HL-60 (cell line): ENCODE results near the gene COL20A1.

ENCODE experiments used
- POLR2AphosphoS5 ChIP-seq: IDR thresholded peaks from 2 replicates; pipeline ENCODE4 v1.6.1; 2012; ENCODE audit warnings: low read depth
- TF ChIP-seq, protein P1 (sequence below): IDR thresholded peaks from one replicate; pipeline ENCODE4 v1.5.1; 2011; ENCODE audit warnings: low read length, control low read depth, inconsistent platforms; ENCODE audit not compliant: insufficient read depth

DNA sequence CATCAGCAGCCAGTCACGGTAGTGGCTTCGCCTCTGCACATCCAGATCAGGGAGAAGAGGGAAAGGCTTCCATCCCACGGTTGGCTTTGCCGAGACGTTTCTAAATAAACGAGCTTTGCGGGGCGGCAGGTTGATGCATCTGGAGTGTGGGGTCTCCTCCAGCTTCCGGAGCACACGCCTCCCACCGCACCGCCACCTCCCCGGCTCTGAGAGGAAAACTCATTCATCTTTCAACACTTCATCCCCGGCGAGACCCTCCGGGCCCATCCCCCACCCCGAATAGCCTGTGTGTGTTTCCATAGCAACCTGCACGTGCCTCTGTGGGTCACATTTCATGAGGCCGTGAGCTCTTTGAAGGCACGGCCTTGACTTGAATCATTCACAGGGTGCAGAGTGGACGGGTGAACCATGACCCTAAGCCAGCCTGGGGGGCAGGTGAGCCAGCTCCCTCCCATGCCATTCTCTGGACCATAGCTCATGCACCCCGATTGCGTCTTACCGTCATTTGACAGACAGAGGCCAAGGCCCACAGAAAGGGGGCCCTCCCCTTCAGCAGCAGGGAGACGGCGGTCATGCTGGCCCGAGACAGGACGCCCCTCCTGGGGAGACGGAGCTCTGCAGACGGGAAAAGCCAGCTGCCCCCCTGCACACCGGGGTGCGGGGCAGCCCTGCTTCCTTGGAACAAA lies 84.4 kb downstream of the COL20A1 start:
- TF ChIP-seq, protein P1, sequence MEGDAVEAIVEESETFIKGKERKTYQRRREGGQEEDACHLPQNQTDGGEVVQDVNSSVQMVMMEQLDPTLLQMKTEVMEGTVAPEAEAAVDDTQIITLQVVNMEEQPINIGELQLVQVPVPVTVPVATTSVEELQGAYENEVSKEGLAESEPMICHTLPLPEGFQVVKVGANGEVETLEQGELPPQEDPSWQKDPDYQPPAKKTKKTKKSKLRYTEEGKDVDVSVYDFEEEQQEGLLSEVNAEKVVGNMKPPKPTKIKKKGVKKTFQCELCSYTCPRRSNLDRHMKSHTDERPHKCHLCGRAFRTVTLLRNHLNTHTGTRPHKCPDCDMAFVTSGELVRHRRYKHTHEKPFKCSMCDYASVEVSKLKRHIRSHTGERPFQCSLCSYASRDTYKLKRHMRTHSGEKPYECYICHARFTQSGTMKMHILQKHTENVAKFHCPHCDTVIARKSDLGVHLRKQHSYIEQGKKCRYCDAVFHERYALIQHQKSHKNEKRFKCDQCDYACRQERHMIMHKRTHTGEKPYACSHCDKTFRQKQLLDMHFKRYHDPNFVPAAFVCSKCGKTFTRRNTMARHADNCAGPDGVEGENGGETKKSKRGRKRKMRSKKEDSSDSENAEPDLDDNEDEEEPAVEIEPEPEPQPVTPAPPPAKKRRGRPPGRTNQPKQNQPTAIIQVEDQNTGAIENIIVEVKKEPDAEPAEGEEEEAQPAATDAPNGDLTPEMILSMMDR: no peak
- no peak for TF ChIP-seq POLR2AphosphoS5
